ENCODE results near the gene ADAMTS15. TPM values are rescaled to one million over a fixed set of nuclear protein-coding genes. Genes with fewer than 3 reads are reported as not detected.

Gene ADAMTS15
- total and polyA plus RNA-seq, 2 donors (not counting 3 experiments of a cell fraction or from before 2014, with no cell fraction given) = 0.08 TPM; not detected in 1

GRCh38 chr11:130490682-130491449, 42.4 kb downstream of the ADAMTS15 start:
- Histone ChIP-seq H3K9me3 (replicated peaks; ENCODE audit: control insufficient read depth, insufficient read depth, low read length) (no peaks in the 10 kb centered on the region), H3K4me1 (ENCODE audit: control insufficient read depth, extremely low read depth, insufficient read depth, low read length) (no peaks in the 10 kb centered on the region), H3K9ac (replicated peaks; ENCODE audit: extremely low read depth, insufficient read depth, low read length) (no peak overlapping the region), H2AFZ (ENCODE audit: low read depth, low read length) (no peak overlapping the region), H3K4me2 (ENCODE audit: insufficient read depth, low read length) (no peak overlapping the region), H3K79me2 (ENCODE audit: control insufficient read depth, insufficient read depth, low read length) (no peaks in the 10 kb centered on the region), H3K9me1 (replicated peaks; ENCODE audit: control insufficient read depth, extremely low read depth, insufficient read depth, low read length) (no peaks in the 10 kb centered on the region), H3K27me3 (ENCODE audit: control insufficient read depth in 2 of 2, insufficient read depth in 2 of 2, low read length in 2 of 2) (peaks cover 4 to 8% of the 10 kb centered on the region in 2 experiments), H4K20me1 (replicated peaks; ENCODE audit: control insufficient read depth, extremely low read depth, insufficient read depth, low read length) (no peaks in the 10 kb centered on the region), H3K36me3 (ENCODE audit: control insufficient read depth in 2 of 2, extremely low read depth in 1 of 2, insufficient read depth in 2 of 2, low read length in 2 of 2) (no peaks in the 10 kb centered on the region), H3K4me3 (replicated peaks in 1 of 3; ENCODE audit: insufficient read depth in 1 of 3, low read depth in 1 of 3, low read length in 3 of 3) (no peak overlapping the region), H3K27ac (ENCODE audit: insufficient read depth, low read depth, low read length) (no peak overlapping the region)
- no peak for TF ChIP-seq POLR2AphosphoS5 (IDR thresholded peaks at IDR 0.05; ENCODE audit: insufficient read depth, low read depth, low read length)
- no peak for TF ChIP-seq POLR2A (IDR thresholded peaks at IDR 0.05; ENCODE audit: low read depth, low read length)
- TF ChIP-seq EZH2 (IDR thresholded peaks at IDR 0.05; ENCODE audit: borderline replicate concordance, low read depth, low read length, severe bottlenecking) = no peak
- TF ChIP-seq MAX (IDR thresholded peaks at IDR 0.05; ENCODE audit: insufficient read depth, insufficient read length) = no peak
- TF ChIP-seq FOS (IDR thresholded peaks at IDR 0.05; ENCODE audit: borderline replicate concordance, insufficient read depth, low read length) = no peak
- no peak for TF ChIP-seq CTCF (IDR thresholded peaks at IDR 0.05; ENCODE audit: extremely low read depth in 1 of 2, insufficient read depth in 1 of 2, low read depth in 1 of 2, low read length in 2 of 2)
- TF ChIP-seq GATA2 (IDR thresholded peaks at IDR 0.05; ENCODE audit: insufficient read depth, insufficient read length, low read depth, low read length) = no peak
- TF ChIP-seq MYC (IDR thresholded peaks at IDR 0.05; ENCODE audit: low read depth, low read length) = no peak
- no peak for TF ChIP-seq JUN (IDR thresholded peaks at IDR 0.05; ENCODE audit: borderline replicate concordance, insufficient read depth, insufficient read length, low read depth)
- dilution Hi-C loops (cut with MboI; ENCODE audit: extremely low pct_ligation_motif_present, low sequenced_read_pairs) (no loop called here), intact Hi-C loops (cut with micrococcal nuclease) (no loop called here)
- BruUV-seq (replicated peaks) = no TSS peak
- DNase-seq (ENCODE audit: low read depth, low spot score) = no peak
- FAIRE-seq = no peak
- POLR2A ChIA-PET = no interaction called here
- CTCF ChIA-PET = interaction anchor here (1.0 to 1.4 kb wide), 2 partner anchors 20 to 26 kb away, joined by 3 read pairs; no protein-coding TSS in a partner anchor

All from endothelial cell of umbilical vein (primary cell).